Type B pancreatic cell (in vitro differentiated cells): ENCODE results near the gene LMF2. TPM values are rescaled to one million over a fixed set of nuclear protein-coding genes. Genes with fewer than 3 reads are reported as not detected.

Experiments
- DNase-seq: peaks from one replicate; pipeline ENCODE4 v3.0.0; 2021; ENCODE audit warnings: mixed read lengths; ENCODE audit not compliant: unreplicated experiment; ENCODE audit errors: extremely low spot score
- H3K27ac Mint-ChIP-seq: 2 replicates; pipeline ENCODE4 v1.8.0; 2021; ENCODE audit warnings: mild to moderate bottlenecking, mixed read lengths
- H3K27me3 Mint-ChIP-seq: 2 replicates; pipeline ENCODE4 v1.8.0; 2021; ENCODE audit warnings: mixed read lengths
- H3K36me3 Mint-ChIP-seq: 2 replicates; pipeline ENCODE4 v1.8.0; 2021; ENCODE audit warnings: mixed read lengths
- H3K4me1 Mint-ChIP-seq: one replicate; pipeline ENCODE4 v1.8.0; 2021; ENCODE audit warnings: mixed read lengths; ENCODE audit not compliant: unreplicated experiment
- H3K4me3 Mint-ChIP-seq: 2 replicates; pipeline ENCODE4 v1.8.0; 2021; ENCODE audit warnings: mild to moderate bottlenecking, mixed read lengths
- H3K9me3 Mint-ChIP-seq: 2 replicates; pipeline ENCODE4 v1.8.0; 2021; ENCODE audit warnings: mixed read lengths
- CTCF ChIP-seq: fragments of 200-600 bp; sonication (generic); conservative IDR thresholded peaks from 2 replicates; pipeline ENCODE4 v1.5.0; 2021; ENCODE audit warnings: antibody characterized with exemption, mild to moderate bottlenecking
- total RNA-seq: library from RNA; stranded (reverse); gene quantifications from 2 replicates; pipeline ENCODE4 v1.2.1, GENCODE V29; 2021; ENCODE audit warnings: low replicate concordance

The LMF2 gene
- total RNA-seq, 1 donor from 2014 or later: 74.0 TPM

GRCh38 chr22:50474710-50475651 is 32.5 kb downstream of the LMF2 start, which contains the start of gene SBF1:
Gene SBF1, minus strand, starts transcription at chr22:50475035. Its CDS starts 195 bp downstream, at chr22:50474840.
- peaks cover 28% of the 10 kb centered on the region for H3K27me3 Mint-ChIP-seq

GRCh38 chr22:50473855-50474671 is 33.4 kb downstream of the LMF2 start:
- Mint-ChIP-seq H3K36me3 (peaks cover 4% of the 10 kb centered on the region), H3K4me3 (peak overlapping the region; percentile 94), H3K4me1 (peaks cover 40% of the 10 kb centered on the region), H3K27me3 (peaks cover 18% of the 10 kb centered on the region), H3K9me3 (no peaks in the 10 kb centered on the region), H3K27ac (peak overlapping the region; percentile 85)
- DNase-seq: no peak
- TF ChIP-seq CTCF: no peak

More at GRCh38 chr22:50474710-50475651, 32.5 kb downstream of the LMF2 start, which contains the start of gene SBF1:
- peak within 1 kb of the TSS; percentile 94 for H3K4me3 Mint-ChIP-seq
- peaks cover 40% of the 10 kb centered on the region for H3K4me1 Mint-ChIP-seq
- TF ChIP-seq CTCF: no peak
- H3K36me3 Mint-ChIP-seq: peaks cover 4% of the 10 kb centered on the region
- H3K27ac Mint-ChIP-seq: peak within 1 kb of the TSS; percentile 85
- DNase-seq: peak; percentile 94
- no peaks in the 10 kb centered on the region for H3K9me3 Mint-ChIP-seq

DNA sequence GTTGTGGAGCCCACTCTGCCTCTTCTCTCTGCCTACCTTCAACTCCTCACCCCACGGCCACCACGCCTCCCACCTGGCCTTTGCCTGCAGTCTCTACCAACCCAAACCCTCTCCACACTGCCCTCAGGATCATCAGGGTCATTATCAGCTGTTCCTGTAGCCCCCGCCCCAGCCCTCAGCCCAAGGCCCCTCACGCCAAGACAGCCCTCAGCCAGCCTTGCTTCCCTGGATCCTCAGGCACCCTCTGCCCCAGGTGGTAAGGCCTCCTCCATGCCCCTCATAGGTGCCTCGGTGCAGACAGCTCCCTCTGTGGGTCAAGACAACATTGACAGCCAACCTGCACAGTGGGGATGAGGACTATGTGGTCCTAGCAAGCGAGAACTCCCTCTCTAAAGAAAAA is 34.4 kb downstream of the LMF2 start:
- peak overlapping the region; percentile 94 for H3K4me3 Mint-ChIP-seq
- DNase-seq: no peak
- H3K27ac Mint-ChIP-seq: peak overlapping the region; percentile 85
- peaks cover 10% of the 10 kb centered on the region for H3K27me3 Mint-ChIP-seq
- no peaks in the 10 kb centered on the region for H3K9me3 Mint-ChIP-seq
- H3K4me1 Mint-ChIP-seq: peaks cover 40% of the 10 kb centered on the region
- peak; percentile 30 for TF ChIP-seq CTCF
- H3K36me3 Mint-ChIP-seq: peaks cover 4% of the 10 kb centered on the region

- peak overlapping the region; percentile 75 for H3K4me3 Mint-ChIP-seq
- peak overlapping the region; percentile 55 for H3K27ac Mint-ChIP-seq
Measured at GRCh38 chr22:50471962-50472361, 35.5 kb downstream of the LMF2 start.

More at GRCh38 chr22:50471962-50472361, 35.5 kb downstream of the LMF2 start:
- Mint-ChIP-seq H3K9me3 (no peaks in the 10 kb centered on the region), H3K27me3 (peaks cover 3% of the 10 kb centered on the region), H3K4me1 (peaks cover 36% of the 10 kb centered on the region), H3K36me3 (peaks cover 4% of the 10 kb centered on the region)
- no peak for DNase-seq
- no peak for TF ChIP-seq CTCF
